GM12865 (cell line): Measurements from ENCODE around the gene GUCA2A.
"Not testable (repeated sequence)": the region's sequence is repeated elsewhere in the genome, so short reads cannot be mapped to it uniquely, and the experiment has no call there.

ENCODE experiments used
- DNase-seq: peaks from one replicate; pipeline ENCODE4 v3.0.0; 2010; ENCODE audit warnings: low read depth
- H3K4me3 ChIP-seq: 2 replicates; pipeline ENCODE4 v1.5.1; 2011; ENCODE audit warnings: mild to moderate bottlenecking, low read depth, low read length, control low read depth
- TF ChIP-seq, protein P1 (sequence below): IDR thresholded peaks from 2 replicates; pipeline ENCODE4 v1.5.1; 2011; ENCODE audit warnings: low read length, control low read depth, low read depth, inconsistent platforms; ENCODE audit not compliant: insufficient read depth; ENCODE audit errors: missing control alignments

GUCA2A gene, protein sequence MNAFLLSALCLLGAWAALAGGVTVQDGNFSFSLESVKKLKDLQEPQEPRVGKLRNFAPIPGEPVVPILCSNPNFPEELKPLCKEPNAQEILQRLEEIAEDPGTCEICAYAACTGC

DNA sequence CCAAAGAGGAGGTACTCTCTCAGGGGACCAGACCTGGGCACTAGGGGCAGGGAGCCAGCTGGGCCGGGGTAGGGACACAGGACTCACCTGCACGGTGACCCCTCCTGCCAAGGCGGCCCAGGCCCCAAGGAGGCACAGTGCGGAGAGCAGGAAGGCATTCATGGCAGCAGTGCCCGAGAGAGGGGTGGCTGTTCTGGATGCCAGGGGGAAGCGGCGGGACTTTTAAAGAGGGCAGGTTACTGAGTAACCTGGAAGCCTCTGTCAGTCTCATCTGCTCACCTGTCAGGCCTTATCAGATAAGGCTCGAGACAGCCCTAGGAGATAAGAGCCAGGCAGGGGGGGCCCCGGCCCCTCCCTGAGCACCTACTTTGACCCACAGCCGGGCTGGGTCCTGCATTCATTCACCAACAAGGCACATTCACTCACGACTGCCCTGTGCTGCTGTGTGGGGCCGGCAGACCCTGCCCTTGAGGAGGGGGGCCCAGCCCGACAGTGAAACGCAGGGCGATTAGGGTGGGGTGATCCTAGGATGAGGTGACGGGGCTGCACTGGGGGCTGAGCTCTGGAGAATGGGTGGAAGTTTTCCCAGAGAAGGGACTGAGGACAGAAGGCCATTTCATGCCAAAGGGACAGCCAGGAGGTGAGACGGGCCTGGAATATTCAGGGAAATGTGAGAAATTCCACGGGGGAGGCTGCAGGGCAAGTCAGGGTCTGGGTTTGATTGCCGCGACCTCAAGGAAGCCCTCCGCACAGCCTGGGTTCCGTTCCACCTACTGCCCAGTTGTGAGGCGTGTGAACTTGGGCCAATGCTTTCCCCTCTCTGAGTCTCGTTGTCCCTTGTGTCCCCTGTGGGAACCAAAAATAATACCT is at the start of gene GUCA2A:
TSS of gene GUCA2A (minus strand) at position 195 of the 870 bp plus-strand sequence. CDS start at position 162, 33 bp downstream.
- no peak within 1 kb of the TSS for H3K4me3 ChIP-seq
- DNase-seq: no peak
- TF ChIP-seq, protein P1, sequence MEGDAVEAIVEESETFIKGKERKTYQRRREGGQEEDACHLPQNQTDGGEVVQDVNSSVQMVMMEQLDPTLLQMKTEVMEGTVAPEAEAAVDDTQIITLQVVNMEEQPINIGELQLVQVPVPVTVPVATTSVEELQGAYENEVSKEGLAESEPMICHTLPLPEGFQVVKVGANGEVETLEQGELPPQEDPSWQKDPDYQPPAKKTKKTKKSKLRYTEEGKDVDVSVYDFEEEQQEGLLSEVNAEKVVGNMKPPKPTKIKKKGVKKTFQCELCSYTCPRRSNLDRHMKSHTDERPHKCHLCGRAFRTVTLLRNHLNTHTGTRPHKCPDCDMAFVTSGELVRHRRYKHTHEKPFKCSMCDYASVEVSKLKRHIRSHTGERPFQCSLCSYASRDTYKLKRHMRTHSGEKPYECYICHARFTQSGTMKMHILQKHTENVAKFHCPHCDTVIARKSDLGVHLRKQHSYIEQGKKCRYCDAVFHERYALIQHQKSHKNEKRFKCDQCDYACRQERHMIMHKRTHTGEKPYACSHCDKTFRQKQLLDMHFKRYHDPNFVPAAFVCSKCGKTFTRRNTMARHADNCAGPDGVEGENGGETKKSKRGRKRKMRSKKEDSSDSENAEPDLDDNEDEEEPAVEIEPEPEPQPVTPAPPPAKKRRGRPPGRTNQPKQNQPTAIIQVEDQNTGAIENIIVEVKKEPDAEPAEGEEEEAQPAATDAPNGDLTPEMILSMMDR: no peak

DNA sequence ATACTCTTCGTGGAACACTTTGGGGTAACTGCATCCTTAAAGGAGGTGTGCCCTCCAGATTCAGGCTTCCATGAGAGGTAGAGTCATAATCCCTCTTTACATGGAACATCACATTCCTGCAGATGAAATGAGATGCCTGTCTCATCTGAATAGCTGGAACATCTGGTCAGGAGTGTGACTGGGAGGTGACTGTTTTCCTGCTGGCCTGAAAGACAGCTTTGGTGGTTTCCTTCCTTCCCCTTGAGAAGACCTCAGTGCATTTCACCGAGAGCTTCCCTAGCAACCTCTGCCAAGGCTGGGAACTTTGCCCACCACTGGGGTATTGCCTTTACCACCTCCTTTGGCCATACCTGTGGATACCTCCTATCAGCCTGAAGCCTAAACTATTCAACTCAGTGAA is 46.7 kb upstream of the GUCA2A start:
- no peak for DNase-seq
- TF ChIP-seq, protein P1: no peak
- H3K4me3 ChIP-seq: no peak overlapping the region

DNA sequence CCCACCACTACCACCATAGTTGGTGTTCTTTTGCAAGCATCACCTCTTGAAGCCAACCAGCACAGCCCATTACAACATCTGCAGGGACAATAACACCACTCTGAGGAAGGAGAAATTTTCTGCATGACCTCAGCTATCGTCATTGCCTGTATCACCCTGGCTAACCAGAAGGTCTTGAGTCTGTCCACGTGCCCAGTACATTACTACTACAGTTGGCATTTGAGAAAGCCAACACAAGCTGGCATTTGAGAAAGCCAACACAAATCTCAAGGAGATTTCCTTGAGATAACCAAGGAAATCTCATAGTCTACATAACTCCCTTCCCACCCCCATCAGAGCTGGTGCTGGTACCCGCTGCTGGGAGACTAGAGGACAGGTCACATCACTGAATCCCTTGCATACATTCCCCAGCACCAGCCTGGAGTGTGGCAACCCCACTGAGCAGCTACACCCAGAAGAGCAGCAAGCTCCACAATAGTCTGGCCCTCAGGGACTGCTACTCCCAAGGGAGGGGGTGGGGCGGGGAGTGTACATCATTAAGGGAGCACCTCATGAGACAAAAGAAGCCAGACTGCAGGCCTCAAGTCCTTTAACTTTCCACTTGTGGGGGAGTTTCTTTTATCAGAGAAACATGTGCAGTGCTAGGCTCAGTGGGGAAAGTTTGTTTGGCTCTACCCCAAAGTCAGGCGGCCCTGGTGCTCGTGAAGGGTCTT is 46.0 kb upstream of the GUCA2A start:
- TF ChIP-seq, protein P1: no peak
- H3K4me3 ChIP-seq: no peak overlapping the region
- DNase-seq: no peak

DNA sequence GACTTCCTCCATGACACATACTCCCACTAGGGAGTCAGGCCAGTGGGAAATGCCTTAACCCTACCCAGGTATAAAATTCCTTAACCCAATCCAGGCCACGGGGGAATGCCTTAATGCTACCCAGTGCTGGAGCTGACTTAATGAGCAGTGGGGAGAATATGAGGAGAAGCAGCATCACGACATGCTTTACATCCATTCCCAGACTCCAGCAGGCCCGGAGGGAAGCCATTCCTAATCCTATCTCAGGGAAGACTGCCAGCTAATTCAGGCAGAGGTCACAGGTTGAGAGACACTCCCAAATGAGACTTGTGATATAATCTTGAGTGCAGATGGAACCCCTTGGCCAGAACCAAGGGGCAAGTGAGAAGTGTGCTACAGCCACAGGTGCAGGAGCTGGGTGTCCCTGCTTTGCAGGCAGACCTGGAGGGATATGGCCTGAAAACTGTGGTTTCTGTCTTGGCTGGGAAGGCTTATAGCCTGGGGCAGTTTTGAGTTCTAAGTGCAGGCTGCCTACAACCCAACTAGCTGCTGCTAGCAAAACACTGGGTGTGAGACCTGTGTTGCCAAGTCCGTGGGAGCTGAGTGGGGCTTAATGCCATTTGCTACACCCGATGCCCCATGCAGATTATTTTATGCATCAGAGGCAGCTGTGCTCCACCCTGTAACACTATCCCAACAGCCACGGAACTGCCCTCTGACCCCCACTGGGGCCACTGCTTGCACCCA is 45.1 kb upstream of the GUCA2A start:
- no peak overlapping the region for H3K4me3 ChIP-seq
- no peak for DNase-seq
- TF ChIP-seq, protein P1: no peak

DNA sequence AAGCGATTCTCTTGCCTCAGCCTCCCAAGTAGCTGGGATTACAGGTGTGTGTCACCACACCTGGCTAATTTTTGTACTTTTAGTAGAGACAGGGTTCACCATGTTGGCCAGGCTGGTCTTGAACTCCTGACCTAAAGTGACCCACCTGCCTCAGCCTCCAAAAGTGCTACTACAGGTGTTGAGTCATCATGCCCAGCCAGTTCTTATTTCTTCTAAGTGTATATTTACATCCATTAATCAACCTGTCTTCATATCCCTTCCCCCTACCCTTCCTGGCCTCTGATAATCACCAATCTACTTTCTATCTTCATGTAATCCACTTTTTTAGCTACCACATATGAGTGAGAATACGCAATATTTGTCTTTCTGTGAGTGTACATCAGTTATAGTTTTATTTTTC is 42.4 kb upstream of the GUCA2A start:
- not testable (repeated sequence) for H3K4me3 ChIP-seq, DNase-seq

DNA sequence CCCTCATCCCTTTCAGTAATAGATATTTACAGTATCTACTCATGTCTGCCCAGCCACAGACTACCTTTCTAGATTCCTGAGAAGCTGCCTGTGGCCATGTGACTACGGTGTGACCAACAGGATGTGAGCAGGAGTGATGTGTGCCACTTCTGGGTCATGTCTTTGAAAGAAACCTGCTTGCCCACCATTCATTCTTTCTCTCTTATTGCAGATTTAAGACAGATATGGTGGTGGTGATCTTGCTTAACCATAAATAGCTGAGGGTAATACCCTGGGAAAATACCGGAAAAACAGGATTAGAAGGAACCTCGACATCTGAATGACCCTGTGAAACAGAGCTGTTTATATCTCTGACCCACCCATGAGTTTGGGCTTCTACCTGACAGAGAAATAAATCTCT is 41.6 kb upstream of the GUCA2A start:
- H3K4me3 ChIP-seq: no peak overlapping the region
- TF ChIP-seq, protein P1: no peak
- no peak for DNase-seq

DNA sequence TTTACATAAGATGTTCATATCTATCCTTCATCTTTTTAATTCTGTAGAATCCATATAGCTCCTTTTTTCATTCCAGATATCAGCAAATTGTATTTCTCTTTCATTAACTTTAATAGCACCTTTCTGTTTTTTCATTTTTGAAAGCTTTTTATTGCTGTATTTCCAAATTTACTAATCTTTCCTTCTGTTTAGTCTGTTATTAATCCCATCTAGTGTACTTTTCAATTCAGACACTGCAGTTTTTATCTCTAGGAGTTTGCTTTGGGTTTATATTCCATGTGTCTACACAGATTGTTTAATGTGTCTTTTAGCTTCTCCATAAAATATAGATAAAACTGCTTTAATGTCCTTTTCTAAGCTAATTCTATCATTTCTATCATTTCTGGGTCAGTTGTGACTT is 37.4 kb upstream of the GUCA2A start:
- TF ChIP-seq, protein P1: no peak
- H3K4me3 ChIP-seq: no peak overlapping the region
- DNase-seq: no peak
